GM12864 (cell line): ENCODE measurements around the gene PLCL1.

Experiments
- DNase-seq: peaks from one replicate; pipeline ENCODE4 v3.0.0-alpha.2; 2011; ENCODE audit warnings: low read depth
- H3K4me3 ChIP-seq: 2 replicates; pipeline ENCODE4 v1.5.1; 2011; ENCODE audit warnings: mild to moderate bottlenecking, low read depth, low read length, control low read depth
- CTCF ChIP-seq: IDR thresholded peaks from 2 replicates; pipeline ENCODE4 v1.5.1; 2011; ENCODE audit warnings: low read depth, mild to moderate bottlenecking, moderate library complexity, low read length, control low read depth, inconsistent platforms; ENCODE audit errors: missing control alignments

Gene PLCL1

GRCh38 chr2:197839327-197839726 lies 34.9 kb downstream of the PLCL1 start:
- H3K4me3 ChIP-seq: no peak overlapping the region
- no peak for DNase-seq
- TF ChIP-seq CTCF: no peak

GRCh38 chr2:197839856-197840255 lies 35.5 kb downstream of the PLCL1 start:
- no peak for DNase-seq
- no peak for TF ChIP-seq CTCF
- no peak overlapping the region for H3K4me3 ChIP-seq

GRCh38 chr2:197846128-197846527 lies 41.7 kb downstream of the PLCL1 start:
- no peak for TF ChIP-seq CTCF
- H3K4me3 ChIP-seq: no peak overlapping the region
- no peak for DNase-seq

- no peak for DNase-seq
- H3K4me3 ChIP-seq: no peak overlapping the region
- TF ChIP-seq CTCF: no peak
These were observed 42.4 kb downstream of the PLCL1 start for GRCh38 chr2:197846777-197847176.

- no peak for DNase-seq
- TF ChIP-seq CTCF: no peak
- H3K4me3 ChIP-seq: no peak overlapping the region
These were observed 43.4 kb downstream of the PLCL1 start for GRCh38 chr2:197847651-197848401.

- DNase-seq: no peak
- no peak overlapping the region for H3K4me3 ChIP-seq
- no peak for TF ChIP-seq CTCF
These were observed 44.2 kb downstream of the PLCL1 start for GRCh38 chr2:197848602-197849001.

- no peak for TF ChIP-seq CTCF
- no peak for DNase-seq
- H3K4me3 ChIP-seq: no peak overlapping the region
These were observed 46.6 kb downstream of the PLCL1 start for GRCh38 chr2:197850882-197851450.
